ENCODE results near the gene RUFY4. TPM values are rescaled to one million over a fixed set of nuclear protein-coding genes. Genes with fewer than 3 reads are reported as not detected.

The RUFY4 gene
- polyA plus RNA-seq, 2 of the 4 experiments (the other 2 are of a cell fraction) = 0.04 TPM; not detected in 1

DNA sequence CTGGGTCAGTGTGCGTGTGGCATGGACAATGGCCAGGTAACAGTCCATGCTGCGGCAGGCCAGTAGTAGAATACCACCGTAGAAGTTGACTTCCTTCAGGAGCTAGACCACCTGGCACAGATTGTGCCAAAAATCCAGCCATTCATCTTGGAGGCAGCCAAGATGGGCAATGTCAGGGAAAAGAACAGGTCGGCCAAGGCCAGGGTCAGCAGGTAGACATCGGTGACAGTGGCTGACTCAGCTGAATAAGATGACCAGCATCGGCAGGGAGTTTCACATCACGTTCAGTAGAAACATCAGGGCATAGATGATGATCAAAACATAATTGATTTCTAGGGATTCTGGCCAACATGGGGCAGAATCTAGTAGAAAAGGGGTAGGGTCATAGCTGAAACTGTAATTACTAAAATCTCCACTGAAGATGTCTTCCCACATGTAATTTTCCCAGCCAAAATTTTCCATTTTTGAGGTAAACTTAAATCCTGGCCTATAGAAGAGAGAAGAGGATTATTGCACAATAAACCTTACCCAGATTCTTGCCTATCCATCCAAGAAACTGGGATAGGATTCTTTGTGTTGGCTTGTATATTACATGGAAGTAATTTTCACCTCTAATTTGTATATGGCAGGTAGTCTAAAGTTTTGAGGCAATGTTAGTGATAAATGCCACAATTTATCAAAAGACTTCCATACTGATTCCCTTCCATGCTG, 7.9 kb upstream of the RUFY4 start:
- CTCF ChIA-PET = interaction anchor here (2.3 kb wide), 1 partner anchor 13 kb away, joined by 5 read pairs; no protein-coding TSS in a partner anchor
- DNase-seq (ENCODE audit: low read depth in 1 of 2, low spot score in 1 of 2) (no peak), FAIRE-seq (no peak), ATAC-seq (no peak)
- POLR2A ChIA-PET = no interaction called here
- WGBS (ENCODE audit: missing lambda C conversion rate) = 70% methylated on average over 7 of the region's 7 CpGs
- no peaks in the 10 kb centered on the region for H3K9me3 ChIP-seq
- no peak overlapping the region for H3K4me3 ChIP-seq
- H3K4me1 ChIP-seq = no peaks in the 10 kb centered on the region
- H3K4me2 ChIP-seq = no peak overlapping the region
- TF ChIP-seq NPAS2 (CRISPR knock-in tag; IDR thresholded peaks at IDR 0.05; ENCODE audit: borderline replicate concordance) (no peak), HOXB13 (CRISPR knock-in tag; IDR thresholded peaks at IDR 0.05; ENCODE audit: low read depth) (no peak), RCOR1 (IDR thresholded peaks at IDR 0.05; ENCODE audit: low read depth, low read length) (no peak), RARB (CRISPR knock-in tag; IDR thresholded peaks at IDR 0.05) (no peak), HEYL (CRISPR knock-in tag; IDR thresholded peaks at IDR 0.05) (no peak), MAFK (IDR thresholded peaks at IDR 0.05; ENCODE audit: partially characterized antibody) (no peak), EHF (CRISPR knock-in tag; IDR thresholded peaks at IDR 0.05) (no peak), CBX2 (IDR thresholded peaks at IDR 0.05; ENCODE audit: borderline replicate concordance, low read depth) (no peak), ATOH8 (CRISPR knock-in tag; IDR thresholded peaks at IDR 0.05; ENCODE audit: low read depth) (no peak)
- TF ChIP-seq, protein P1, sequence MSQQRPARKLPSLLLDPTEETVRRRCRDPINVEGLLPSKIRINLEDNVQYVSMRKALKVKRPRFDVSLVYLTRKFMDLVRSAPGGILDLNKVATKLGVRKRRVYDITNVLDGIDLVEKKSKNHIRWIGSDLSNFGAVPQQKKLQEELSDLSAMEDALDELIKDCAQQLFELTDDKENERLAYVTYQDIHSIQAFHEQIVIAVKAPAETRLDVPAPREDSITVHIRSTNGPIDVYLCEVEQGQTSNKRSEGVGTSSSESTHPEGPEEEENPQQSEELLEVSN (IDR thresholded peaks at IDR 0.05; ENCODE audit: borderline replicate concordance, low read depth) = no peak
- H3K27ac ChIP-seq = no peak overlapping the region

DNA sequence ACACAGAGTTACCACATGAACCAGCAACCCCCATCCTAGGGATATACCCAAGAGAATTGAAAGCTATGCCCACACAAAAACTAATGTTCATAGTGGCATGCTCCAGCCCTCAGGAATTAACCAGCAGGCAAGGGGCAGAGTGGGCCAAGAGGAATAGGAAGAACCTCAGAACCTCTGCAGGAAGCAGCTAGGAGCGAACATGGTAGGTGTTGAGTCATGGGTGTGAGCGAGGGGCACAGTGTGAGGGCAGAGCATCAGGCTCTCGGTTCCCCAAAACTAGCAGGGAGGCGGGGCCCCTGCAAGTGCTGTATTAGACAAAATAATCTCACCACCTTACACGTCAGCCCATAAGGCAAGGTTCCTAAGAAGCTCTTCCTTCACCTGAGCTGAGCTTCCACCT, 5.6 kb upstream of the RUFY4 start:
- no peaks in the 10 kb centered on the region for H3K4me1 ChIP-seq
- CTCF ChIA-PET = interaction anchor here (0.8 to 16.7 kb wide), 3 partner anchors 10 to 275 kb away, joined by 3 to 177 read pairs (median 6); no protein-coding TSS in a partner anchor

More for the DNA sequence above, 5.6 kb upstream of the RUFY4 start:
- WGBS (ENCODE audit: missing lambda C conversion rate) = 31% methylated on average over 5 of the region's 5 CpGs
- ATAC-seq = no peak
- no peak overlapping the region for H3K4me3 ChIP-seq
- no peak overlapping the region for H3K4me2 ChIP-seq
- no peak overlapping the region for H3K27ac ChIP-seq
- H3K9me3 ChIP-seq = no peaks in the 10 kb centered on the region
- TF ChIP-seq, protein P2, sequence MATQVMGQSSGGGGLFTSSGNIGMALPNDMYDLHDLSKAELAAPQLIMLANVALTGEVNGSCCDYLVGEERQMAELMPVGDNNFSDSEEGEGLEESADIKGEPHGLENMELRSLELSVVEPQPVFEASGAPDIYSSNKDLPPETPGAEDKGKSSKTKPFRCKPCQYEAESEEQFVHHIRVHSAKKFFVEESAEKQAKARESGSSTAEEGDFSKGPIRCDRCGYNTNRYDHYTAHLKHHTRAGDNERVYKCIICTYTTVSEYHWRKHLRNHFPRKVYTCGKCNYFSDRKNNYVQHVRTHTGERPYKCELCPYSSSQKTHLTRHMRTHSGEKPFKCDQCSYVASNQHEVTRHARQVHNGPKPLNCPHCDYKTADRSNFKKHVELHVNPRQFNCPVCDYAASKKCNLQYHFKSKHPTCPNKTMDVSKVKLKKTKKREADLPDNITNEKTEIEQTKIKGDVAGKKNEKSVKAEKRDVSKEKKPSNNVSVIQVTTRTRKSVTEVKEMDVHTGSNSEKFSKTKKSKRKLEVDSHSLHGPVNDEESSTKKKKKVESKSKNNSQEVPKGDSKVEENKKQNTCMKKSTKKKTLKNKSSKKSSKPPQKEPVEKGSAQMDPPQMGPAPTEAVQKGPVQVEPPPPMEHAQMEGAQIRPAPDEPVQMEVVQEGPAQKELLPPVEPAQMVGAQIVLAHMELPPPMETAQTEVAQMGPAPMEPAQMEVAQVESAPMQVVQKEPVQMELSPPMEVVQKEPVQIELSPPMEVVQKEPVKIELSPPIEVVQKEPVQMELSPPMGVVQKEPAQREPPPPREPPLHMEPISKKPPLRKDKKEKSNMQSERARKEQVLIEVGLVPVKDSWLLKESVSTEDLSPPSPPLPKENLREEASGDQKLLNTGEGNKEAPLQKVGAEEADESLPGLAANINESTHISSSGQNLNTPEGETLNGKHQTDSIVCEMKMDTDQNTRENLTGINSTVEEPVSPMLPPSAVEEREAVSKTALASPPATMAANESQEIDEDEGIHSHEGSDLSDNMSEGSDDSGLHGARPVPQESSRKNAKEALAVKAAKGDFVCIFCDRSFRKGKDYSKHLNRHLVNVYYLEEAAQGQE (IDR thresholded peaks at IDR 0.05) = no peak
- TF ChIP-seq, protein P1 (IDR thresholded peaks at IDR 0.05; ENCODE audit: borderline replicate concordance, low read depth) = no peak
- TF ChIP-seq CHD4 (IDR thresholded peaks at IDR 0.05; ENCODE audit: borderline replicate concordance) (no peak), HMGXB4 (CRISPR knock-in tag; IDR thresholded peaks at IDR 0.05; ENCODE audit: borderline replicate concordance) (no peak), CTCF (IDR thresholded peaks at IDR 0.05) (no peak), CBX2 (IDR thresholded peaks at IDR 0.05; ENCODE audit: borderline replicate concordance, low read depth) (no peak), ATOH8 (CRISPR knock-in tag; IDR thresholded peaks at IDR 0.05; ENCODE audit: low read depth) (no peak), CBX8 (IDR thresholded peaks at IDR 0.05) (no peak), RCOR1 (IDR thresholded peaks at IDR 0.05; ENCODE audit: low read depth, low read length) (no peak), CEBPB (IDR thresholded peaks at IDR 0.05) (no peak), NFE2L2 (conservative IDR thresholded peaks at IDR 0.05; ENCODE audit: low read length) (no peak), HOXB13 (CRISPR knock-in tag; IDR thresholded peaks at IDR 0.05; ENCODE audit: low read depth) (no peak), RARB (CRISPR knock-in tag; IDR thresholded peaks at IDR 0.05) (no peak), MAZ (IDR thresholded peaks at IDR 0.05; ENCODE audit: borderline replicate concordance, low read depth, low read length) (no peak), HES2 (IDR thresholded peaks at IDR 0.05) (no peak), TP53 (CRISPR knock-in tag; IDR thresholded peaks at IDR 0.05) (no peak)
- TF ChIP-seq, protein P3, sequence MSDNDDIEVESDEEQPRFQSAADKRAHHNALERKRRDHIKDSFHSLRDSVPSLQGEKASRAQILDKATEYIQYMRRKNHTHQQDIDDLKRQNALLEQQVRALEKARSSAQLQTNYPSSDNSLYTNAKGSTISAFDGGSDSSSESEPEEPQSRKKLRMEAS (IDR thresholded peaks at IDR 0.05) = no peak
- no peak for DNase-seq (ENCODE audit: low read depth in 1 of 2, low spot score in 1 of 2)
- POLR2A ChIA-PET = no interaction called here
- FAIRE-seq = no peak

All from A549 (cell line).